ENCODE measurements around the gene RFPL4AL1. TPM values are rescaled to one million over a fixed set of nuclear protein-coding genes. Genes with fewer than 3 reads are reported as not detected.

The RFPL4AL1 gene
- total and polyA plus RNA-seq, 10 of the 15 experiments (the other 5 are each of a cell fraction or from before 2014, with no cell fraction given), result not detected

DNA sequence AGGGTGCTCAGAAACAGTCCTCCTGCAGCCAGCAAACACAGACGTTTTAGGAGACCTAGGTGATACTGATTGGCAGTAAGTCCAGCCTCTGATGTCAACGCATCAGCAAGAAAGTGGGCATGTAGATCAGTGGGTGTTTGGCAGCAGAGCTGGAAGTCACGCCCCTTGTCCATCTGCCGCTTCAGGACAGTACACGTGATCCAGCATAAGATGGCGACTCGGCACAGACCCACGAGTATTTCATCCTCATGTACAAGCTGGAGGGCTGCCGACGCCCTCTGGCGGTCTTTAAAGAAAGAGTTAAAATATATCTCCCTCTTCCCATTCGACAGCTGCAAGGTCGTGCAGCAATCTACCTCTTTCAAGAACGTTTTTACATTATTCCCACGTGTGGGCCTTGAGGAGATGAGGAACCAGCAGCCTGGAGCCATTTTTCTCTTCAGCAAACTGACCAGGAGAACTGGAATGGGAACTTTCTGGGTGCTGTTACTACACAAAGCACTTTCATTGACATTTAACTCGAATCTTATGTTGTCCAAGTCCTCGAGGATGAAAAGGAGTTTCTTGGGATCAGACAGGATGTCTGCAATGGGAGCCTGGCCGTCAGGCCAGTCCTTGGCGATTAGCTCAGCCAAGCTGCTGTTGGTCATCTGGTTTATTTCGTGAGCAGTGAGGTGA, 40.6 kb downstream of the RFPL4AL1 start (continued):
- TF ChIP-seq PRDM15 (CRISPR knock-in tag; IDR thresholded peaks at IDR 0.05) (no peak), IKZF2 (IDR thresholded peaks at IDR 0.05) (no peak), ATF2 (IDR thresholded peaks at IDR 0.05; ENCODE audit: low read length) (no peak), NFIC (IDR thresholded peaks at IDR 0.05; ENCODE audit: low read depth, low read length) (no peak), KAT2A (conservative IDR thresholded peaks at IDR 0.05; ENCODE audit: control insufficient read depth, low read depth, low read length) (no peak), RAD51 (IDR thresholded peaks at IDR 0.05) (peak; percentile 70; the same call in 1 of the 2 replicates), ZBTB11 (CRISPR knock-in tag; IDR thresholded peaks at IDR 0.05) (no peak), FOXK2 (IDR thresholded peaks at IDR 0.05) (no peak), NFYA (IDR thresholded peaks at IDR 0.05; ENCODE audit: borderline replicate concordance, low read depth, low read length) (no peak), TBL1XR1 (IDR thresholded peaks at IDR 0.05; ENCODE audit: low read depth, low read length) (no peak), STAT3 (IDR thresholded peaks at IDR 0.05; ENCODE audit: low read depth, low read length) (no peak), TARDBP (IDR thresholded peaks at IDR 0.05; ENCODE audit: borderline replicate concordance) (no peak), GABPA (IDR thresholded peaks at IDR 0.05; ENCODE audit: low read depth) (no peak), ATF3 (IDR thresholded peaks at IDR 0.05; ENCODE audit: borderline replicate concordance, extremely low read depth, low read depth, low read length) (no peak), DPF2 (IDR thresholded peaks at IDR 0.05) (no peak)
- TF ChIP-seq, protein P1, sequence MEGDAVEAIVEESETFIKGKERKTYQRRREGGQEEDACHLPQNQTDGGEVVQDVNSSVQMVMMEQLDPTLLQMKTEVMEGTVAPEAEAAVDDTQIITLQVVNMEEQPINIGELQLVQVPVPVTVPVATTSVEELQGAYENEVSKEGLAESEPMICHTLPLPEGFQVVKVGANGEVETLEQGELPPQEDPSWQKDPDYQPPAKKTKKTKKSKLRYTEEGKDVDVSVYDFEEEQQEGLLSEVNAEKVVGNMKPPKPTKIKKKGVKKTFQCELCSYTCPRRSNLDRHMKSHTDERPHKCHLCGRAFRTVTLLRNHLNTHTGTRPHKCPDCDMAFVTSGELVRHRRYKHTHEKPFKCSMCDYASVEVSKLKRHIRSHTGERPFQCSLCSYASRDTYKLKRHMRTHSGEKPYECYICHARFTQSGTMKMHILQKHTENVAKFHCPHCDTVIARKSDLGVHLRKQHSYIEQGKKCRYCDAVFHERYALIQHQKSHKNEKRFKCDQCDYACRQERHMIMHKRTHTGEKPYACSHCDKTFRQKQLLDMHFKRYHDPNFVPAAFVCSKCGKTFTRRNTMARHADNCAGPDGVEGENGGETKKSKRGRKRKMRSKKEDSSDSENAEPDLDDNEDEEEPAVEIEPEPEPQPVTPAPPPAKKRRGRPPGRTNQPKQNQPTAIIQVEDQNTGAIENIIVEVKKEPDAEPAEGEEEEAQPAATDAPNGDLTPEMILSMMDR (IDR thresholded peaks at IDR 0.05 in 2 of 3, conservative IDR thresholded peaks at IDR 0.05 in 1 of 3; ENCODE audit: control insufficient read depth in 2 of 3, extremely low read depth in 1 of 3, insufficient read depth in 1 of 3, low read depth in 3 of 3, low read length in 3 of 3), result peak; percentile 49 to 58 (median 53); a peak in 5 of 6 replicates
- TF ChIP-seq, protein P2, sequence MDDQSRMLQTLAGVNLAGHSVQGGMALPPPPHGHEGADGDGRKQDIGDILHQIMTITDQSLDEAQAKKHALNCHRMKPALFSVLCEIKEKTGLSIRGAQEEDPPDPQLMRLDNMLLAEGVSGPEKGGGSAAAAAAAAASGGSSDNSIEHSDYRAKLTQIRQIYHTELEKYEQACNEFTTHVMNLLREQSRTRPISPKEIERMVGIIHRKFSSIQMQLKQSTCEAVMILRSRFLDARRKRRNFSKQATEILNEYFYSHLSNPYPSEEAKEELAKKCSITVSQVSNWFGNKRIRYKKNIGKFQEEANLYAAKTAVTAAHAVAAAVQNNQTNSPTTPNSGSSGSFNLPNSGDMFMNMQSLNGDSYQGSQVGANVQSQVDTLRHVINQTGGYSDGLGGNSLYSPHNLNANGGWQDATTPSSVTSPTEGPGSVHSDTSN (IDR thresholded peaks at IDR 0.05; ENCODE audit: insufficient replicate concordance, low read depth, low read length), result no peak

All from GM12878 (cell line).